DMS79 (cell line): ENCODE measurements around the gene UBTD2.
"Not testable (repeated sequence)": the region's sequence is repeated elsewhere in the genome, so short reads cannot be mapped to it uniquely, and the experiment has no call there.

ENCODE experiments used
- DNase-seq: peaks from one replicate; lab custom pipeline; 2025; lab: John Stamatoyannopoulos, UW

UBTD2 gene

GRCh38 chr5:172283020-172283861 lies at the start of gene UBTD2:
TSS of gene UBTD2 (minus strand) at chr5:172283764. CDS start at chr5:172283665, 99 bp downstream.
- DNase-seq, result no peak

GRCh38 chr5:172326901-172327300 lies 43.3 kb upstream of the UBTD2 start:
- not testable (repeated sequence) for DNase-seq

GRCh38 chr5:172325452-172325851 lies 41.9 kb upstream of the UBTD2 start:
- DNase-seq, result no peak

GRCh38 chr5:172322028-172322965 lies 38.7 kb upstream of the UBTD2 start:
- no peak for DNase-seq

- DNase-seq, result no peak
Measured at GRCh38 chr5:172321593-172321992, 38.0 kb upstream of the UBTD2 start.

- DNase-seq, result no peak
Measured at GRCh38 chr5:172319708-172320441, 36.3 kb upstream of the UBTD2 start.

GRCh38 chr5:172315587-172316493 lies 32.3 kb upstream of the UBTD2 start:
- no peak for DNase-seq

- DNase-seq, result no peak
Measured at GRCh38 chr5:172313915-172314314, 30.4 kb upstream of the UBTD2 start.

- DNase-seq, result no peak
Measured at GRCh38 chr5:172312286-172312685, 28.7 kb upstream of the UBTD2 start.

GRCh38 chr5:172311605-172312004 lies 28.0 kb upstream of the UBTD2 start:
- DNase-seq, result no peak

GRCh38 chr5:172311026-172311425 lies 27.5 kb upstream of the UBTD2 start:
- no peak for DNase-seq

- no peak for DNase-seq
Measured at GRCh38 chr5:172305380-172305779, 21.8 kb upstream of the UBTD2 start.

GRCh38 chr5:172303572-172304335 lies 20.2 kb upstream of the UBTD2 start:
- no peak for DNase-seq

GRCh38 chr5:172303162-172303561 lies 19.6 kb upstream of the UBTD2 start:
- no peak for DNase-seq

GRCh38 chr5:172302047-172302710 lies 18.6 kb upstream of the UBTD2 start:
- no peak for DNase-seq

GRCh38 chr5:172299916-172300439 lies 16.4 kb upstream of the UBTD2 start:
- no peak for DNase-seq

GRCh38 chr5:172294831-172295230 lies 11.3 kb upstream of the UBTD2 start:
- no peak for DNase-seq

GRCh38 chr5:172293745-172294342 lies 10.3 kb upstream of the UBTD2 start:
- DNase-seq, result no peak
